ENCODE data around the gene AATK. TPM values are rescaled to one million over a fixed set of nuclear protein-coding genes. Genes with fewer than 3 reads are reported as not detected.

AATK gene
- total and polyA plus RNA-seq, 2 experiments from 2014 or later: 5.7 to 6.3 TPM

GRCh38 chr17:81179220-81179619 lies 13.2 kb upstream of the AATK start:
- H3K4me3 ChIP-seq: no peak overlapping the region
- DNase-seq (ENCODE audit: low spot score): no peak

GRCh38 chr17:81178136-81179091 lies 12.4 kb upstream of the AATK start:
- H3K4me2 ChIP-seq: no peak overlapping the region
- no peak overlapping the region for H3K27ac ChIP-seq
- no peak for DNase-seq (ENCODE audit: low spot score)
- H3K36me3 ChIP-seq (replicated peaks; ENCODE audit: insufficient read depth, low read depth): no peaks in the 10 kb centered on the region
- no peaks in the 10 kb centered on the region for H3K4me1 ChIP-seq (ENCODE audit: insufficient read depth)
- H2AFZ ChIP-seq: no peak overlapping the region
- no peaks in the 10 kb centered on the region for H3K9me2 ChIP-seq (replicated peaks; ENCODE audit: insufficient read depth)
- H3K27me3 ChIP-seq: no peaks in the 10 kb centered on the region
- H3K9me3 ChIP-seq (ENCODE audit: low read depth): no peaks in the 10 kb centered on the region
- H3K4me3 ChIP-seq: no peak overlapping the region
- WGBS (ENCODE audit: low lambda C conversion rate, missing lambda C conversion rate): 86% methylated on average over 23 of the region's 25 CpGs
- TF ChIP-seq EZH2 (IDR thresholded peaks at IDR 0.05; ENCODE audit: borderline replicate concordance) (no peak), EZH2phosphoT487 (IDR thresholded peaks at IDR 0.05; ENCODE audit: low read depth, severe bottlenecking, unreplicated experiment) (no peak)
- TF ChIP-seq, protein P1, sequence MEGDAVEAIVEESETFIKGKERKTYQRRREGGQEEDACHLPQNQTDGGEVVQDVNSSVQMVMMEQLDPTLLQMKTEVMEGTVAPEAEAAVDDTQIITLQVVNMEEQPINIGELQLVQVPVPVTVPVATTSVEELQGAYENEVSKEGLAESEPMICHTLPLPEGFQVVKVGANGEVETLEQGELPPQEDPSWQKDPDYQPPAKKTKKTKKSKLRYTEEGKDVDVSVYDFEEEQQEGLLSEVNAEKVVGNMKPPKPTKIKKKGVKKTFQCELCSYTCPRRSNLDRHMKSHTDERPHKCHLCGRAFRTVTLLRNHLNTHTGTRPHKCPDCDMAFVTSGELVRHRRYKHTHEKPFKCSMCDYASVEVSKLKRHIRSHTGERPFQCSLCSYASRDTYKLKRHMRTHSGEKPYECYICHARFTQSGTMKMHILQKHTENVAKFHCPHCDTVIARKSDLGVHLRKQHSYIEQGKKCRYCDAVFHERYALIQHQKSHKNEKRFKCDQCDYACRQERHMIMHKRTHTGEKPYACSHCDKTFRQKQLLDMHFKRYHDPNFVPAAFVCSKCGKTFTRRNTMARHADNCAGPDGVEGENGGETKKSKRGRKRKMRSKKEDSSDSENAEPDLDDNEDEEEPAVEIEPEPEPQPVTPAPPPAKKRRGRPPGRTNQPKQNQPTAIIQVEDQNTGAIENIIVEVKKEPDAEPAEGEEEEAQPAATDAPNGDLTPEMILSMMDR (IDR thresholded peaks at IDR 0.05; ENCODE audit: poor library complexity): no peak
- H3K79me2 ChIP-seq: no peaks in the 10 kb centered on the region
- H4K20me1 ChIP-seq (ENCODE audit: insufficient read depth, poor library complexity, severe bottlenecking): no peaks in the 10 kb centered on the region

More at GRCh38 chr17:81179220-81179619, 13.2 kb upstream of the AATK start:
- TF ChIP-seq, protein P1 (IDR thresholded peaks at IDR 0.05; ENCODE audit: poor library complexity): no peak
- TF ChIP-seq EZH2 (IDR thresholded peaks at IDR 0.05; ENCODE audit: borderline replicate concordance) (no peak), EZH2phosphoT487 (IDR thresholded peaks at IDR 0.05; ENCODE audit: low read depth, severe bottlenecking, unreplicated experiment) (no peak)
- no peaks in the 10 kb centered on the region for H3K9me3 ChIP-seq (ENCODE audit: low read depth)
- no peaks in the 10 kb centered on the region for H3K9me2 ChIP-seq (replicated peaks; ENCODE audit: insufficient read depth)
- H3K4me1 ChIP-seq (ENCODE audit: insufficient read depth): no peaks in the 10 kb centered on the region
- H3K79me2 ChIP-seq: no peaks in the 10 kb centered on the region
- H3K27ac ChIP-seq: no peak overlapping the region
- H2AFZ ChIP-seq: no peak overlapping the region
- H4K20me1 ChIP-seq (ENCODE audit: insufficient read depth, poor library complexity, severe bottlenecking): no peaks in the 10 kb centered on the region
- no peaks in the 10 kb centered on the region for H3K27me3 ChIP-seq
- 86% methylated on average over 9 of the region's 9 CpGs for WGBS (ENCODE audit: low lambda C conversion rate, missing lambda C conversion rate)
- no peaks in the 10 kb centered on the region for H3K36me3 ChIP-seq (replicated peaks; ENCODE audit: insufficient read depth, low read depth)
- H3K4me2 ChIP-seq: no peak overlapping the region

GRCh38 chr17:81176666-81177065 lies 10.6 kb upstream of the AATK start:
- H3K27me3 ChIP-seq: no peaks in the 10 kb centered on the region
- H3K36me3 ChIP-seq (replicated peaks; ENCODE audit: insufficient read depth, low read depth): no peaks in the 10 kb centered on the region
- H3K9me2 ChIP-seq (replicated peaks; ENCODE audit: insufficient read depth): no peaks in the 10 kb centered on the region
- no peaks in the 10 kb centered on the region for H3K4me1 ChIP-seq (ENCODE audit: insufficient read depth)
- no peaks in the 10 kb centered on the region for H4K20me1 ChIP-seq (ENCODE audit: insufficient read depth, poor library complexity, severe bottlenecking)
- no peaks in the 10 kb centered on the region for H3K79me2 ChIP-seq
- no peak for TF ChIP-seq EZH2phosphoT487 (IDR thresholded peaks at IDR 0.05; ENCODE audit: low read depth, severe bottlenecking, unreplicated experiment)
- TF ChIP-seq, protein P1 (IDR thresholded peaks at IDR 0.05; ENCODE audit: poor library complexity): no peak
- TF ChIP-seq EZH2 (IDR thresholded peaks at IDR 0.05; ENCODE audit: borderline replicate concordance): no peak
- 94% methylated on average over 6 of the region's 7 CpGs for WGBS (ENCODE audit: low lambda C conversion rate, missing lambda C conversion rate)
- H3K27ac ChIP-seq: no peak overlapping the region
- DNase-seq (ENCODE audit: low spot score): no peak
- H3K9me3 ChIP-seq (ENCODE audit: low read depth): no peaks in the 10 kb centered on the region
- no peak overlapping the region for H2AFZ ChIP-seq
- no peak overlapping the region for H3K4me2 ChIP-seq
- no peak overlapping the region for H3K4me3 ChIP-seq

Measured in hepatocyte (in vitro differentiated cells).